Fibroblast of upper back skin (primary cell): Measurements from ENCODE around the gene PHYKPL.

ENCODE experiments used
- DNase-seq: peaks from one replicate; pipeline ENCODE4 v3.0.0-alpha.2; 2013

Gene PHYKPL

GRCh38 chr5:178221853-178222252 lies 10.7 kb downstream of the PHYKPL start:
- no peak for DNase-seq

GRCh38 chr5:178221282-178221681 lies 11.3 kb downstream of the PHYKPL start:
- no peak for DNase-seq

- DNase-seq, result no peak
Measured at GRCh38 chr5:178218827-178219226, 13.8 kb downstream of the PHYKPL start.

GRCh38 chr5:178218237-178218776 lies 14.3 kb downstream of the PHYKPL start:
- DNase-seq, result no peak

GRCh38 chr5:178216779-178217178 lies 15.8 kb downstream of the PHYKPL start:
- no peak for DNase-seq

- no peak for DNase-seq
Measured at GRCh38 chr5:178216088-178216534, 16.5 kb downstream of the PHYKPL start.

GRCh38 chr5:178215280-178216002 lies 17.2 kb downstream of the PHYKPL start:
- no peak for DNase-seq

GRCh38 chr5:178214160-178214803 lies 18.3 kb downstream of the PHYKPL start:
- DNase-seq, result no peak

- DNase-seq, result no peak
Measured at GRCh38 chr5:178213748-178214151, 18.9 kb downstream of the PHYKPL start.

GRCh38 chr5:178213003-178213461 lies 19.6 kb downstream of the PHYKPL start:
- DNase-seq, result no peak

GRCh38 chr5:178212241-178213002 lies 20.2 kb downstream of the PHYKPL start:
- no peak for DNase-seq

GRCh38 chr5:178211095-178212048 lies 21.2 kb downstream of the PHYKPL start:
- no peak for DNase-seq

GRCh38 chr5:178210686-178211085 lies 21.9 kb downstream of the PHYKPL start:
- DNase-seq, result no peak

- DNase-seq, result no peak
Measured at GRCh38 chr5:178210073-178210535, 22.5 kb downstream of the PHYKPL start.

- no peak for DNase-seq
Measured at GRCh38 chr5:178209334-178210072, 23.1 kb downstream of the PHYKPL start.

- no peak for DNase-seq
Measured at GRCh38 chr5:178208540-178209227, 23.9 kb downstream of the PHYKPL start.

GRCh38 chr5:178207917-178208280 lies 24.7 kb downstream of the PHYKPL start:
- DNase-seq, result no peak

GRCh38 chr5:178207183-178207916 lies 25.3 kb downstream of the PHYKPL start:
- DNase-seq, result peak; percentile 58

- DNase-seq, result no peak
Measured at GRCh38 chr5:178206166-178207101, 26.2 kb downstream of the PHYKPL start.
